ENCODE measurements around the gene ZSWIM8.
"Not testable (repeated sequence)": the region's sequence is repeated elsewhere in the genome, so short reads cannot be mapped to it uniquely, and the experiment has no call there.

The ZSWIM8 gene

DNA sequence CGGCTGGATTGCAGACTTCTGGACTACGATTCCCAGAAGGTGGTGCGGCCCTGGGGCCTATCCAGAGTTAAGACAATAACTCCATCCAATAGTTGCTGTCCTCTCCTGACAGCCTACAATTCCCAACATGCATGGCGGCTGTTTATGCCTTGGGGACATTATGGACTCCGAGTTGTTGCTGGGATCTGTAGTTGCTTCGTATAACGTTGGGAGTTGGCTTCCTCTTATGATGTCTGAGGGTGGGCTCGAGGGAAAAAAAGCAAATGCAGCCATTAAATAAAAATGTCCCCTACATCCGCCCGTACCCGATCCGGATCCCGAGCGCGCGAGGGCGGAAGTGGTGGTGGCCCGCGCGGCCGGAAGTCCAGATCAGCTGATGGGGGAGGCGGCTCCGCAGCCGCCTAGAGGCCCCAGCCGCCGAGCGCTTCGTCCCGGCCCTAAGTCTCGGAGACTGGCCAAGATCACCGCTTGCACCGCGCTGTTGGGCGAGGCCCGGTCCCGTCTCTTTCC is at the start of gene ZSWIM8:
Gene ZSWIM8, plus strand, starts transcription at position 396 of the 510 bp plus-strand sequence. CDS start 273 bp downstream, outside the sequence.
- DNase-seq = peak; percentile 62

GRCh38 chr10:73740501-73741254 is 44.7 kb upstream of the ZSWIM8 start:
- not testable (repeated sequence) for DNase-seq

- no peak for DNase-seq
These were observed 43.0 kb upstream of the ZSWIM8 start for GRCh38 chr10:73742454-73742734.

DNA sequence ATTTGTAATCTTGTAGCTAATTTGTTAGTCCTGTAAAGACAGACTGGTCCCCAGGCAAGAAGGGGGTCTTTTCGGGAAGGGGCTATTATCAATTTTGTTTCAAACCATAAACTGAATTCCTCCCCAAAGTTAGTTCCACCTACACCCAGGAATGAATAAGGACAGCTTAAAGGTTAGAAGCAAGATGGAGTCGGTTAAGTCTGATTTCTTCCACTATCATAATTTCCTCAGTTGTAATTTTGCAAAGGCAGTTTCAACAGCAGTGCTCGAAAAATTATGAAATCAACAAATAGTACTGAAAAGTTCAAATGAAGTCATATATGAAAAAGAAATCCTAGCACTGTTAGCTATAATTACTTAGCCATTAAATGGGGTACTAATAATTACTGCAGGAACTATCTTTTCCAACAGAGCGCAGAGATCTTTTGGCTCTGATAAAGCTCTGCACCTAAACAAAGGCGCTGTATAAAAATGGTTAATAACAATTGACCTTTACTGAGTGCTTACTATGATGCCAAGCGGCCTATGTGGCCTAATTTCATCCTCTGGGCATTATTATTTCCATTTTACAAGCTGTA is 42.0 kb upstream of the ZSWIM8 start:
- DNase-seq = no peak

- peak; percentile 80 for DNase-seq
These were observed 41.3 kb upstream of the ZSWIM8 start, which contains the start of gene SEC24C for GRCh38 chr10:73743905-73744663. SEC24C (plus strand) TSS chr10:73744372; CDS start chr10:73746833, 2,461 bp downstream.

DNA sequence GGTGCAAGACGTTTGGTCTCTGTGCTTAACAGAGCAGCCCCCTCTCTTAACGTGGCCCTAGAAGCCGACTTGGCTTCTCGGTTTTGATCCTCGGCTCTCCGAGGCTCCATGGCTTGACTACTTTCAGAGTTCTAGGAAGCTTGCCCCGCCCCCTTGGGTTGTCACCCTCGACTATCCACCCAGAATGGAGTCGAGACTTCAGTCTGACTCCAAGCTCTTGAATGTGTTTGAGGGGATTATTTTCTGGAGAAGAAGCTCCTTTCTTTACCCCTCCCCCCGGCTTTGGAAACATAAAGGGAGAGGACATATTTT is 40.8 kb upstream of the ZSWIM8 start:
- peak; percentile 3 for DNase-seq

GRCh38 chr10:73746721-73747120 is 38.7 kb upstream of the ZSWIM8 start:
- DNase-seq = no peak

- DNase-seq = no peak
These were observed 34.6 kb upstream of the ZSWIM8 start for GRCh38 chr10:73750819-73751218.

DNA sequence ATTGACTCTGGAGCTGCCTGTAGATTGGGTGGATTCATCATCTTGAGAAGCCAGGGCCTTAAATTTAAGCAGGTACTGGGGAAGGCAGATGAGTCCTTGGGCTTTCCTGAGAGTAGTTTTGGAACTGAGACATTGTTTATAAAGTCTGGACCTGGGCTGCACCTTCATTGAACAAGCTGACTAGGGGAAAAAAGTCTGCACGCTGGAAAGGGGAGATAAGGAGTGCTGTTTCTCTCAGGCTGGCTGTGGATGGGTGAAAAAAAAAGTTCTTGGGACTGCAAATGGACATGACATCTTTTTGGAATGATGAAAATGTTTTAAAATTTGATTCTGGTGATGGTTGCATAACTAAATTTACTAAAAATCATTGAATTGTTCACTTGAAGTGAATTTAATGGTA is 29.2 kb upstream of the ZSWIM8 start:
- no peak for DNase-seq

DNA sequence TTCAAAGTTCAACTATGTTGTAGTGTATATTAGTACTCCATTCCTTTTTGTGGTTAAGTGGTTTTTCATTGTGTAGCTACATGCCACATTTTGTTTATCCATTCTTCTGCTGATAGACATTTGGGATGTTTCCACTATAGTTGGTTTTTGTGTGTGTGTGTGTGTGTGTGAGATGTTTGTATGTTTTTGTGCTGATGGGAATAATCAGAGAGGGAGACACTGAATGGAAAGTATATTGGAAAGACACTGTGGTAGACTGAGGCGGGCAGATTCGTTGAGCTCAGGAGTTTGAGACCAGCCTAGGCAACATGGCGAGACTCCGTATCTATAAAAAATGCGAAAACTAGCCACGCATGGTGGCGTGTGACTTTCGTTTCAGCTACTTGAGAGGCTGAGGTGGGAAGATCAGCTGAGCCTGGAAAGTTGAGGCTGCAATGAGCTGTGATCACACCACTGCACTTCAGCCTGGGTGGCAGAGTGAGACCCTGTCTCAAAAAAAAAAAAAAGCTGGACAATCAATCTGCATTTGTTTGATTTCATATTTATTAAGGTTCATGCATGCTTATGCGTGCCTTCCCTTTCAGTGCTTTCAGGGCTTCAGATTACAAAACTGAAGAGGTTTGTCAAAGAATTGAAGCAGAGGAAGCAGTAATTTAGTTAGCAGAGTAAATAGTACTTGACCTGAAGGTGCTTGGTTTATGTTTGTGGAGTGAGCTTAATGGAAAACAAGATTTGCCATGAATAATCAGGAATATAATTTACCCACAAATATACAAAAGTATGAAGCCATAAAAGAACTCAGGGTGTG is 26.5 kb upstream of the ZSWIM8 start:
- DNase-seq = peak; percentile 76

DNA sequence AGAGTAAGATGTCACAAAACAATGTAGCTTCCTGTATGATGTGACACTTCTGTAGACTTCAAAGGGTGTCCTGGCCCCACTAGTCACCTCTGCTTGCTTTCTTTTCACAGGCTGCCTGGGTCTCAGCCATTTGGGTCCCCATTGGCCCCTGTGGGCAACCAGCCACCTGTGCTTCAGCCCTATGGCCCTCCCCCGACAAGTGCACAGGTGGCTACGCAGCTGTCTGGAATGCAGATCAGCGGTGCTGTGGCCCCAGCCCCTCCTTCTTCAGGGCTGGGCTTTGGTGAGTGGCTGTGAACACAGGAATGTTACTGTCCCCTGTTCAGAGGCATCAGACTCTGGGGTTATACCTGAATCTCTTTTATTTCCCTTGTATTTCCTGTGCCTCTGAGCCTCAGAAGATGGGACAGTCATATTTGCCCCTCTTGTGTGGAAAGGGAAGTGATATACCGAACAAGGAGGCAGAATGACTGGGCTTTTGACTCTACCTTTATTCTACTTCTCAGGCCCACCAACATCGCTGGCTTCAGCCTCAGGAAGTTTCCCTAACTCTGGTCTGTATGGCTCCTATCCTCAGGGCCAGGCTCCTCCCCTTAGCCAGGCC is 25.8 kb upstream of the ZSWIM8 start:
- peak; percentile 76 for DNase-seq

GRCh38 chr10:73761781-73762180 is 23.6 kb upstream of the ZSWIM8 start:
- no peak for DNase-seq

DNA sequence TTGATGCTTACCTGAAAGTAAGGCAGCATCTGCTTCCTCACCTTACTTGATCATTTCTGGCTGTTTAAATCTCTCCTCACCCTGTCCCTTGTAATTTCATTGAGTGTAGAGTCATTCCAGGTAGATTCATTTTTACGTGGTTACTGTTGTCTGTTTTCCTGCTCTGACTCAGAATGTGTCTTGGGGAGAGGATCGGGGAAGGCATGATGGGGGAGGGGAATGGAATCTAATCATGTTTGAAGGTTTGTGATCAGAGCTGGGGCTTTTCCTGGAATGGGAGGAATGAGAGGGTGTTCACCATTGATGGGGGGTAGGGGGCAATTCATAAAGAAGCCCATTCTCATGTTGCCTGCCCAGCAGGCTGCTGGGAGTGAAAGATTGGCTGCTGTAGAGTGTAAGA is 22.5 kb upstream of the ZSWIM8 start:
- no peak for DNase-seq

- no peak for DNase-seq
These were observed 22.1 kb upstream of the ZSWIM8 start for GRCh38 chr10:73763343-73763742.

GRCh38 chr10:73765066-73765465 is 20.3 kb upstream of the ZSWIM8 start:
- DNase-seq = no peak

- peak; percentile 15 for DNase-seq
These were observed 16.5 kb upstream of the ZSWIM8 start for GRCh38 chr10:73768881-73769280.

GRCh38 chr10:73769396-73769795 is 16.0 kb upstream of the ZSWIM8 start:
- no peak for DNase-seq

DNA sequence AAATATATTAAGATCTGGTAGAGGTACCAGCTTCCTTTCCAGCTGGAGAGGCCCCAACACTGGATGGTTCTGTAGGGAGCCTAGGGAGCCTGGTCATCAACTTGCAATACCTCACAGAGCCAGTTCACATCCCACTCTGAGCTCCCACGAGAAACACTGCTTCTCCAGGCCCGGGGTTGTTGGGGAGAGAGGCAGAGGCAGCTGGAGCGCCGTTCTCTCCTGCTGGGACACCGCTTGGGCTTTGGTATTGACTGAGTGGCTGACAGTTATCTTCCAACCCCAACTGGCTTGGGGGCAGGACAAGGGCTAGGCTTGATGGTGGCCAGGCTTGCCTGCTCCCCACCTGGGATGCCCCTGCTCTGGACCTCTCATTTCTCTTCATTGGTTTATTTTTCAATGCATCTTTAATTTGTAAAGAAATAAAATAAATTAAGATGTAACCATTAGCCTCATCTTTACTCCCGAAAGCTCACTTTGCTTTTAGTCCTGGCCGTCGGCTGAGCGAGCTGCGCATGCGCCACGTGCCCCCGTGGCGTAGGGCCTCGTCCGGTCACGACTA is 13.6 kb upstream of the ZSWIM8 start:
- peak; percentile 18 for DNase-seq

DNA sequence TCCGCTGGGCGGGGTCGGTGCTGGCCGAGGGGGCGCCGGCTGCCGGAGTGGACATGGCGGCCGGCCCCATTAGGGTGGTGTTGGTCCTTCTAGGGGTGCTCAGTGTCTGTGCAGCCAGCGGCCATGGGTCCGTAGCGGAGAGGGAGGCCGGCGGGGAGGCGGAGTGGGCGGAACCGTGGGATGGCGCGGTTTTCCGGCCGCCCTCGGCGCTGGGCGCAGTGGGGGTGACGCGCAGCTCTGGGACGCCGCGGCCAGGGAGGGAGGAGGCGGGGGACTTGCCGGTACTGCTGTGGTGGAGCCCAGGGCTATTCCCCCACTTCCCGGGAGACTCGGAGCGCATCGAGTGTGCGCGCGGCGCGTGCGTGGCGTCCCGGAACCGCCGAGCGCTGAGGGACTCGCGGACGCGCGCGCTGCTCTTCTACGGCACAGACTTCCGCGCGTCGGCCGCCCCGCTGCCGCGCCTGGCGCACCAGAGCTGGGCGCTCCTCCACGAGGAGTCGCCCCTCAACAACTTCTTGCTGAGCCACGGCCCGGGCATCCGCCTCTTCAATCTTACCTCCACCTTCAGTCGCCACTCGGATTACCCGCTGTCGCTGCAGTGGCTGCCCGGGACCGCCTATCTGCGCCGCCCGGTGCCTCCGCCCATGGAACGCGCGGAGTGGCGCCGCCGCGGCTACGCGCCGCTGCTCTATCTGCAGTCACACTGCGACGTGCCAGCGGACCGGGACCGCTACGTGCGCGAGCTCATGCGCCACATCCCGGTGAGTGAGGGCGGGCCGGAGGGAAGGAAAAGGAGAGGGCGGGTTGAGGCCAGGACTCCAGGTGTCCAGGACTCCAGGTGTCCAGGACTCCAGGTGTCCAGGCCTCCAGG is 12.9 kb upstream of the ZSWIM8 start:
- DNase-seq = peak; percentile 18

GRCh38 chr10:73773152-73773879 is 12.1 kb upstream of the ZSWIM8 start:
- DNase-seq = no peak

- no peak for DNase-seq
These were observed 10.8 kb upstream of the ZSWIM8 start for GRCh38 chr10:73774637-73775036.

Measured in DMS79 (cell line).